GM12872 (cell line): ENCODE measurements around the gene THEMIS2.

Experiments
- CTCF ChIP-seq: IDR thresholded peaks from 3 replicates; pipeline ENCODE4 v1.5.1; 2011; ENCODE audit warnings: low read depth, mild to moderate bottlenecking, low read length, moderate library complexity; ENCODE audit not compliant: insufficient read depth

Gene THEMIS2

GRCh38 chr1:27858949-27859576 is 13.3 kb upstream of the THEMIS2 start:
- no peak for TF ChIP-seq CTCF

GRCh38 chr1:27861436-27861835 is 10.9 kb upstream of the THEMIS2 start:
- no peak for TF ChIP-seq CTCF

GRCh38 chr1:27862004-27862403 is 10.3 kb upstream of the THEMIS2 start:
- no peak for TF ChIP-seq CTCF

- no peak for TF ChIP-seq CTCF
Measured at GRCh38 chr1:27862671-27863537, 9.4 kb upstream of the THEMIS2 start.

GRCh38 chr1:27863538-27863915 is 8.8 kb upstream of the THEMIS2 start:
- no peak for TF ChIP-seq CTCF

GRCh38 chr1:27864264-27864895 is 8.0 kb upstream of the THEMIS2 start:
- TF ChIP-seq CTCF = no peak

- TF ChIP-seq CTCF = no peak
Measured at GRCh38 chr1:27865821-27866220, 6.5 kb upstream of the THEMIS2 start.
